HG03521 (cell line): ENCODE measurements around the gene MT2A.
"Not testable (repeated sequence)": the region's sequence is repeated elsewhere in the genome, so short reads cannot be mapped to it uniquely, and the experiment has no call there.

ENCODE experiments used
- ATAC-seq: cut with Tn5 transposase; IDR thresholded peaks from one replicate; pipeline ENCODE4 v1.9.1; 2021; ENCODE audit warnings: mild to moderate bottlenecking, moderate library complexity; ENCODE audit not compliant: unreplicated experiment

The MT2A gene

DNA sequence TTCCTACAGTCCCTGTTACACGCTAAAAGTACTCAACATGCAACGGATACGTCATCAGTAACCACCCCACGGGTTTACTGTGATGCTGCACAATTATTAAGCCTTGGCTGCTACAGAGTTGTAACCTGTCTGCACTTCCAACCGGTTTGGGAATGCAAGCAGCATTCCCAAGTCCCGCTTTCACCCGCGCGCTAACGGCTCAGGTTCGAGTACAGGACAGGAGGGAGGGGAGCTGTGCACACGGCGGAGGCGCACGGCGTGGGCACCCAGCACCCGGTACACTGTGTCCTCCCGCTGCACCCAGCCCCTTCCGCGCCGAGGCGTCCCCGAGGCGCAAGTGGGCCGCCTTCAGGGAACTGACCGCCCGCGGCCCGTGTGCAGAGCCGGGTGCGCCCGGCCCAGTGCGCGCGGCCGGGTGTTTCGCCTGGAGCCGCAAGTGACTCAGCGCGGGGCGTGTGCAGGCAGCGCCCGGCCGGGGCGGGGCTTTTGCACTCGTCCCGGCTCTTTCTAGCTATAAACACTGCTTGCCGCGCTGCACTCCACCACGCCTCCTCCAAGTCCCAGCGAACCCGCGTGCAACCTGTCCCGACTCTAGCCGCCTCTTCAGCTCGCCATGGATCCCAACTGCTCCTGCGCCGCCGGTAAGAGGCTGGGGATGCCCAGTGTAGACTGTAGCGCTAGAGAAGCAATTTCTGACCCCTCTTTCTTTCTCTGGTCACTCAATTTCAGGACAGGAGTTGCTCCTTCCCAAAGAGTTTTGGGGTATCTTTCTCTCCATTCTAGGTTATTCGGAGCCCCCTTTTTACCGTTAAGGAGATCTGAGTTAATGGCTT, at the start of gene MT2A:
Gene MT2A, plus strand, starts transcription at position 542 of the 833 bp plus-strand sequence. Its CDS starts 72 bp downstream, at position 614.
- ATAC-seq, result peak; percentile 87

DNA sequence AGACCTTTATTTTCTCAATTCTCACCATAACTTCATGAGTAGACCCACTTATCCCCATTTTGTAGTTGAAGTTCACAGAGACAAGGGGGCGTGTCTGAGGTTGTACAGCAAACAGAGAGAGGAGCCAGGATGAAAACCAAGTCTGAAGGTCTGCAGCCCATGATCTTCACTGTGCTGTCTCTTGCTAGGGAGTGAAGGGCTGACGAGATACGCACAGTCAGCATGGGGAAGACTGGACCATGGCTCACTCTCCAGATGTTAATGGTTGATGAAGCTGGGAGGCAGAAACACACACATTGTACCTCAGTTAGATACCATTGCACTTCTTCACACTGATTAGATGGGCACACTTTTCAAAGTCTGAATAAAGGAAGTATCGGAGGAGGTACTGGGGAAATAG, 49.3 kb upstream of the MT2A start:
- no peak for ATAC-seq

DNA sequence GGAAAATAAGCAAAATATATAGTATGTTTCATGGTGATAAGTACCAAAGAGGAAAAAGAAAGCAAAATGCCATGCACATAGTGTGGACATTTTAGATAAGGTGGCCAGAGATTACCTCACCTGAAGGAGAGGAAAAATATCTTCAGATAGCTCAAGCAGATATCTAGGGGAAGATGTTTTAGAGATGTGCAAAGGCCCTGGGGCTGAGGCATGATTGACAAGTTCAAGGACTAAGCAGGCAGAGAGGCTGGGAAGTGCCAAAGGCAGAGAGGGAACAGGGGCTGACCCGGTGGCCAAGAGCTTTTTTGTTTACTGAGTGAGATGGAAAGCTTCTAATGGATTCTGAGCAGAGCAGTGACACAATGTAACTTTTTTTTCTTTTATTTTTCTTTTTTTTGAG, 47.9 kb upstream of the MT2A start:
- no peak for ATAC-seq

DNA sequence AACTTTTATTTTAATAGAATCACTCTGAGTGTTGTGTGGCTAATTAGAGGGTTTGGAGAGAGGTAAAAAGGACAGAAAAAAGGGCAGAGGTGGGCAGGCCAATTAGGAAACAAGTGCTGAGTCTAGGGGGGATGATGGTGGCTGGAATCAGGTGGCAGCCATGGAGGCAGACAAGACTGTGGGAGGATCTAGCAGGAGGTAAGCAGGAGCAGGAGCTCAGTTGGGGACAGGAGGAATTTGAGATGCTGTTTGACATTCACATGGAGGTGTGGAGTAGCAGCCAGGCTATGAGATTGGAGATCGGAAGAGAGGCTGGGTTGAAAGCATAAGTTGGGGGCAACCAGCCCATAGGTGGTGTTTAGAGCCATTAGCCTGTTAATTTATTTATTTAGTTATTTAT, 47.3 kb upstream of the MT2A start:
- no peak for ATAC-seq

DNA sequence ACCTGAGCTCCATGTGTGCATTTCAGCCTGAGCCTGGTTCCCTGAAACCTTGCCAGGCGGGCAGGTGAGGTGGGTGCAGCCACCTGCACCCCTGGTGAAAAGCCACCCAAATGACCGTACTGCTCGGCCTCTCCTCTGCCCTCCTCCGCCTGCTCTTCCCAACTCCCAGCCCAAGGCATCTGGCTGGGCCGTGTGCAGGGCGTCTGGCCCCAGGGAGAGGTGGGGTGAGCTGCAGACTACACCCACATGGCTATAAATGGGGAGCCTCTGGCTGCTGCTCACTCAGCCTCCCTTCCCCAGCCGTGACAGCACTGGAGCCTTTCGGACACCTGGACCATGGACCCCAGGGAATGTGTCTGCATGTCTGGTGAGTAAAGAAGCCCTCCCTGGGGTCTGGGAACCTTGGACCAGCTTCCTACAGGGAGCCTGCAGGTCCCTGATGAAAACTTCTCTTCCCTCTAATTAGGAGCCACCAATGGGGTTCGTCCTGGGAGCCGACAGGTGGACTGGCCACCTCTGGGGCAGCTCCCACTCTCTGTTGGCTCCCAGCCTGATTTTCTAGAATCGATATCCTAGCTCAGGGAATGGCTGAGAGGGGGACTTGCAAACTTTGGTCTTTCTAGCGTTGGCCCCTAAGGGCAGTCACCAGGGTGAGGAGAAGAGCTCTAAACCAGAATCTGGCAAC, 43.4 kb upstream of the MT2A start, which contains the start of gene MT4:
Gene MT4, plus strand, starts transcription at position 281 of the 685 bp plus-strand sequence. Its CDS starts 56 bp downstream, at position 337.
- no peak for ATAC-seq

DNA sequence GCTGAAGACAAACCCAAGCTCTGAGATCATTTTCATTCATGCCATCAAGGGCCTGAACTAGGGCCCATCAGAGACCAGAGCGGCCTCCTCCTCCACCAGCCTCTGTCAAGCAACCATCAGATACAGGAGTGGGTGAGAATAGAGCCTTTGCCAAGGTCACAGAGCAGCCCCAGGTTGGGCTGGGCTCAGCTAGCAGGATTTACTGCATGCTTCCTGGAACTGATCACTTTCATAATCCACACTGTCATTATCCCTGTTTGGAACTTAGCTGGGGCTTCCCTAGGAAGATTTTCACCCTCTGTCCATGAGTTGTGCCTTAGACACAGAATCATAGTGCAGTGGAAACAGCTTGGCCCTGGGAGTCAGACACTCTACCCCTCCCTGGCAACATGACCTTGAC, 38.4 kb upstream of the MT2A start:
- ATAC-seq, result no peak

DNA sequence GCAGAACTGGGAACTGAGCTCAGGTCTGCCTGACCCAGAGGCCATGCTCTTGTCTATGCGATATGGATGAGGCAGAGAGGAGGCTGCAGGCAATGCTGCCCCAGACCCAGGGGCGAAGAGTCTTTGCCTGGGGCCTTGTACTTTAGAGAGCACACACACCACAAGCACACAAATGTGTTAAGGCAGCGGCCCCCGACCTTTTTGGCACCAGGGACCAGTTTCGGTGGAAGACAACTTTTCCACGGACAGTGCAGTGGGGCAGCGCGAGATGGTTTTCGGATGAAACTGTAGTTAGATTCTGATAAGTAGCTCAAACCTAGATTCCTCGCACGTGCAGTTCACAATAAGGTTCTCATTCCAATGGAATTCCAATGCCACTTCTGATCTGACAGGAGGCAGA, 36.9 kb upstream of the MT2A start:
- no peak for ATAC-seq

DNA sequence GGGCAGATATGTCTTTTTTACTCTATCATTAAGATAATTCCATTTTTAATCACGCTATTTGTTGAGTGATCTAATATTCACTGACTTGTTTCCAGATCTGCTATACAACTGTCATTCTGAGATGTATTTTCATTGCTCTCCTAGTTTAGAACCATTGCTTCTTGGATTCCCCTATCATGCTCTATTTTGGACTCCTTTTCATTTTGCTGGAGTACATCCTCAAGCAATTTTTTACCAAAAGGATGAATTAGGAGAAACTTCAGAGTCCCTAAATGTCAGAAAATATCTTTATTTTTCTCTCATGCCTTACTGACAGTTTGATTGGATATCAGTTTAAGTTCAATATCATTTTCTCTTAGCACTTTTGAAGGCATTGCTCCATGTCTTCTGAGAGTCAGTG, 33.8 kb upstream of the MT2A start:
- no peak for ATAC-seq

DNA sequence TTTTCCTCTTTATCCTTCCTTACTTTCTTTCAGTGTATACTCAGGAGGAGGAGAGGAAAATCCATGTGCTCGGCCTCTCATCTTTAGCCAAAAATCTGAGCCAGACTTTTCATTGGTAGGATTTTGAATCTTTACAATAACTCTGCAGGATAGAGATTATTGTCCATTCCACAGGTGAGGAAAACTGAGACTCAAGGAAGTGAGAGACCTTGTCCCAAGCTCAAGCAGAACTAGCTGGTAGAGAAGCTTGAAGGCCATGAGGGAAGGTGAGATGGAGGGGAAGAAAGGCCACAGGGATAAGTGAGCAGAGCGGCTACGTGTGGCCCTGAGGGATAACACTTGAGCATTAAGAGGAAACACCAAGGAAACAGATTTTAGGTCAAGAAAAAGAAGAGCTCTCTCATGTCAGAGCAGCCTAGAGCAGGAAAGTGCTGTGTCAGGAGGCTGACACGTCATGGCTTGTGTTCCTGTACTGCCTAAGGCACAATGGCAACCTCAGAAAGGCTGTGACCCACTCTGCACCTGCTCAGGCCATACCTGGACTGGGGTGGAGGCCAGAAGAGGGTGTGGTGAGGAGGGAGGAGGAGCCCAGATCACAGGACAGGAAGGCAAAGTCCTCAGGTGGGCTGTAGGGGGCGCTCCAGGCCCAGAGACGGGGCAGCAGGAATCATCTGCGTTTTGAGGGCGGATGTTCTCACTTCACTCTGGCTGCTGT, 31.6 kb upstream of the MT2A start:
- ATAC-seq, result peak; percentile 72

DNA sequence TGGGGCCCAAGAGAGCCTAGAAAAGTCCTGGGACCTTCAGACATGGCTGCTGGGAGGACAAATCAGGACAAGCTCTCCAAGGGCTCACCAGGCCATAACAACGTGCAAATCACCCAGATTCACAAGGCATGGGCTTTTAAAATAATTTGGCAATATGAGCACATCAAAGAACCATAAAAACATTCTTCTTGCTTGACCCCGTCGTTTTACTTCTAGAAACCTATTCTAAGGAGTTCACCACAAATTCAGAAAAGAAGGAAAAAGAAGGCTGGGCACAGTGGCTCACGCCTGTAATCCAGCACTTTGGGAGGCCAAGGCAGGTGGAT, 31.1 kb upstream of the MT2A start:
- ATAC-seq, result no peak

DNA sequence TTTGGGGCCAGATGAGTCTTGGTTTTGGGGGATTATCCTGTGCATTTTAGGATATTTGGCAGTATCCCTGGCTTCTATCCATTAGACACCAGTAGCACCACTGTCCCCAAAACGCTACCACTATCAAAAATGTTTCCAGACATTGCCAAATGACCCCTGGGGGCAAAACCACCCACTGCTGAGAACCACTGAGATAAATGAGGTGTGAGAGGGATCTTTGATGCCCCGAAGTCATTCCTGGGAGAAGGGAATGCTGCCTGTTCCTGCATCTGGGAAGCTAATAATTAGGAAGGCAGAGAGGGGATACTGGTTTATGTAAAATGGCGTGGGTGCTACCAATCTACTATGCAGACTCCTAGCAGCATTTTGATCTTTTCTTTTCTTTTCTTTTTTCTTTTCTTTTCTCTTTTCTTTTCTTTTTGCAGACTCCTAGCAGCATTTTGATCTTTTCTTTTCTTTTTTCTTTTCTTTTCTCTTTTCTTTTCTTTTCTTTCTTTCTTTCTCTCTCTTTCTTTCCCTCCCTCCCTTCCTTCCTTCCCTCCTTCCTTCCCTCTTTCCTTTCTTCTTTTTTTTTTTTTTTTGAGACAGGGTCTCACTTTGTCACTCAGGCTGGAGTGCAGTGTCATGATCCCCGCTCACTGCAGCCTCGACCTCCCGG, 27.9 kb upstream of the MT2A start:
- ATAC-seq, result no peak

DNA sequence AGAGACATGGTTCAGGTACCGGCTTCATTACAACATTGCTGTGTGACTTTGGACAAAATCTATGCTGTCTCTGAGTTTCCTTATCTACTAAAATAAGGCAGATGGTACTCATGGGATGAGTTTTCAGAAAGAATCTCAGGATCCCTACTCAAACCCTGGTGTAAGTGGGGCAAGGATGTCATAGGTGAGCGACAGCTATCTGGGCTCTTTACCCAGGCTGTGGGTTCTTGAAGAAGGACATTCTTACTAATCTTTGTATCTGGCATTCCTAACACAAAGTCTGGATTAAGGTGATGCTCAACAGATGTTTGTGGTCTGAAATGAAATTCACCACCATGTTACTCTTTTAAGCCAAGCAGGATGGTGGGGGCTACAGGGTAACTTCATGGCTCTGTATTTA, 25.5 kb upstream of the MT2A start:
- not testable (repeated sequence) for ATAC-seq

DNA sequence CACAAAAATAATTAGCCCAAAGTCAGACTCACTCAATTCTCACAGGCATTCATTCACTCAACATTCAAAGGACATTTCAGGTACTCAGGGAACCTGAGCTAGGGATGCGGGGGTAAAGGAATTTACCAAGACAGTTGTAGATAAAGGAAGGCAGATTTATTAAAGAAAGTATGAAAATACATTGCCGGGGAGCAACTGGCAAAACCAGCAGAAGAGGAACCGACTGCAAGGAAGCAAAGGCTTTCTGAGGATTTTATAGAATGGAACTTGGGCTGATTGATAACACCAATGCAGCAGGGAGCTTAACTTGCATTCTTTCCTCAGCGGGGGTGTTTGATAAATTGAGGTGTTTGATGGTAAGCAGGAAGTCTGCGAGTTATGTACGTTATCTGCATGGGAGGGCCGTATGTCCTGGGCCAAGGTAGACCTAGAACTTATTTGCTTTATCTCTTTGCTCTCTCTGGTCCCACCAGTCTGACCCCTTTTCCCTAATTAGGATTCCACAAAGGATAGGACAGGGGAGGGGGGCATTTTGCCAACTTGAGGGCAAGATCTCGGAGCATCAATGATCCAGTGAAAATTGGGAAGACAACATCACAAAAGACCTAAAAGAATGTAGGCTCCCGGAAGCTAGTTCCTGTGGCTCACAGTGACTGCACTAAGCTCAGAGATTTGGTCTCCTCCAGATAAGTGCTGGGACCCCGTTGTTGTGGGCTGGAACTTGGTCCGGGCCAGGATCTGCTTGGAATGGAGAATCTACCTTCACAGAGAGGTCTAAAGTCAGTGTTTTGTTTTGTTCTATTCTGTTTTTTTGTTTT, 24.8 kb upstream of the MT2A start:
- no peak for ATAC-seq

DNA sequence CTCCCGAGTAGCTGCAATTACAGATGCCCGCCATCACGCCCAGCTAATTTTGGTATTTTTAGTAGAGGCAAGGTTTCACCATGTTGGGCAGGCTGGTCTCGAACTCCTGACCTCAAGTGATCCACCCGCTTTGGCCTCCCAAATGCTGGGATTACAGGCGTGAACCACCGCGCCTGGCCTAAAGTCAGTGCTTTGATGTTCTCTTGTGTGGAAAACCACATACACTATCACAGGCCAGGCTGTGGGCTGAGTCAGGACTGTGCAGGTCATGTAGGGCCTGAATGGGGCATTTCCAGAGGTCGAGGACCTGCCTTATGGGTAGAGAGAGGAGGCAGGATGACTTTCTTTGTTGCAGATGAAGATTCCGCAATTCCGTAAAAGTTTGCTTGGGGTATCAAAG, 24.1 kb upstream of the MT2A start:
- no peak for ATAC-seq

DNA sequence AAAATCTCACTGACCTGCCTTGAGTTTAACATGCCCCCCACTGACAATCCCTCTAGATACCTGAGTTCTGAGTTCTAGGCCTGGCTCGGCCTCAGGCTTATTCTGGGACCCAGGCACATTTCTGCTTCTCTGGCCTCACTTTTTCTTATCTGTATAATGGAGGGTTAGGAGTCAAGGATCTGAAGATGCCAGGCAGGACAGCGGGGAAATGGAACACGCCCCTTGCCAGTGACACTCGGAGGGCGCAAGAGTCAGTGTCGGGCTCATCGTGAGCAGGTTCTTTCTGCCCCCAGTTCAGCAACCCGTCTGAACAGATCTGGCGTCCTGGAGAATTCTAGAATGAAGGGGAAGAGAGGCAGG, 19.6 kb upstream of the MT2A start:
- no peak for ATAC-seq

DNA sequence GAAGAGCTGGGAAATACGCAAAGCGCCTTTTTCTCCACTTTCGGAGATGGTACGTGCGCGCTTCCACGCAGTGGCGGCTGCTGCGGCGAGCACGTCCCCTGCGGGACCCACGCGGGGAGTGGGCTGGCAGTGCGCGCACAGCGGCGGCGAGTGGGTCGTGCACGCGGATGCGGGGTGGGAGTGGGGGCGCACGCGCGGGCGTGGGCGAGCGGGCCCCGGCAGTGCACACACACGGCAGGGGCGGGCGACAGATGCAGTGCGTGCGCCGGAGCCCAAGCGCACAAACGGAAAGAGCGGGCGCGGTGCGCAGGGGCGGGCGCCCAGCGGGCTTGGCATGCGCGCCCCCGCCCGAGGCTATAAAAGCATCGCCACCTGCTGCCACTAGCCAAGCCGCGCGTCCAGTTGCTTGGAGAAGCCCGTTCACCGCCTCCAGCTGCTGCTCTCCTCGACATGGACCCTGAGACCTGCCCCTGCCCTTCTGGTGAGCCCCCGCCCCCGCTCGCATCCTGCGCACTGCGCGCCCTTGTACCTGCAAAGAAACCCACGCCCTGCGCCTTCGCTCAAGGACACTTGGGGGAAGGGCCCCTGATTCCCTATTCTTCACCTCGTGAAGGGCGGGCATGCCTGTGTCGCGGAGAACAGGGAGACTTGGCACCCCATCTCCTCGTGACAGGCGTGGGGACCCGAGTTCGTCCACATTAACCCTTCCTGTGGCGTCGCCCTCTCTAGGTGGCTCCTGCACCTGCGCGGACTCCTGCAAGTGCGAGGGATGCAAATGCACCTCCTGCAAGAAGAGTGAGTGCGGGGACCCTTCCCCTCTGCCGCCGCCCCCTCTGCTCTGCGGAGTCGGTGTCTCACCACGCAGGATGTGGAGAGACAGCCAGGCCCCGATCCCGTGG, 19.0 kb upstream of the MT2A start, which contains the start of gene MT3:
Gene MT3, plus strand, starts transcription at position 388 of the 899 bp plus-strand sequence. Its CDS starts 63 bp downstream, at position 451.
- ATAC-seq, result no peak

DNA sequence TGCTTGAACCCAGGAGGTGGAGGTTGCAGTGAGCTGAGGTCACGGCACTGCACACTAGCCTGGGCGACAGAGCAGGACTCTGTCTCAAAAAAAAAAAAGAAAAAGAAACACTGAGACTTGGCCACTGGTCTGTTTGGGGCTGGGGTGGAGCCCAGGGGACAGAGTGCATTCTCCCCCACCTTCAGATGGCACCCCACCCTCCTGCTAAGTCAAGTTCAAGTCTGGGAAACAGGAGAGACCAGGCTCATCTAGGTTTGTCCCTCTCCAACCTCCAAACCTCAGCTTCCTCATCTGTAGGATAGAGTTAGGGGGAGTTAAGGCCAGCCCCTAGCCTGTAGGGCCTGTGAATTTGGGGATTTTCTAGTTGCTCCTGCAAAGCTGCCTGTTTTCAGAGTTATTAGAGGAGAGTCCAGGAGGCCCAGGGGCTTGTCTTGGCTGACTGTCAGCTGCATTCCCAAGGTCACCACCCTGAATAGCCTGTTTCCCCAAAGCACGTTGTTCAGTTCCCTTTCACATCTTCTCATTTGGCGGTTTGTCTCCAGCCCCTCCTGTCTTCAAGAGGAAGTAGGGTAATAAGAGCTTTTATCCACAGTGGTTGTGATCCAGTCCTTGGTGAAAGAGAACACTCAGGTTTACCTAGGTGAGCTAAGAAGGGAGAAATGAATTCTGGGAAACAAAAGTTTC, 16.9 kb upstream of the MT2A start:
- ATAC-seq, result no peak

DNA sequence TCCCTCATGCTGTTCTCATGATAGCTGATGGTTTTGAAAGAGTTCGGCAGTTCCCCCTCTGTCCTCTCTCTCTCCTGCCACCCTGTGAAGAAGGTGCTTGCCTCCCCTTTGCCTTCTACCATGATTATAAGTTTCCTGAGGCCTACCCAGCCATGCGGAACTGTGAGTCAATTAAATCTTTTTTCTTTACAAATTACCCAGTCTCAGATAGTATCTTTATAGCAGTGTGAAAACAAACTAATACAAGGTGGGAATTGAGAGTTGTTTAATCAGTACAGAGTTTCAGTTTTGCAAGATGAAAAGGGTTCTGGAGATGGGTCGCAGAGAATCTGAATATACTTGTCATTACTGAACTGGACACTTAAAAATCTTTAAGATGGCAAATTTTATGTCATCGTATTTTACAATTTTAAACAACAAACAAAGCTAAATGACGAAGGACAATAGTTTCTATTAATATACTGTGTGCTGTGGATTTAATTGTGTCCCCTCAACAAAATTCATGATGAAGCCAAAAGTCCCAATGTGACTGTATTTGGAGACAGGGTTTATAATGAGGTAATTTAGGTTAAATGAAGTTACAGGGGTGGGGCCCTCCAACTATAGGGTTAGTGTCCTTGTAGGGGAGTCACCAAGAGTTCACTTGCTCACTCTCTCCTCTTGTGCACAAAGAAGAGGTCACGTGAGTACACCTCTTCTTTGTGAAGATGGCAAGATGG, 14.7 kb upstream of the MT2A start:
- ATAC-seq, result no peak
